ENCODE data around the gene PCNX1. TPM values are rescaled to one million over a fixed set of nuclear protein-coding genes. Genes with fewer than 3 reads are reported as not detected.
"Not testable (repeated sequence)": the region's sequence is repeated elsewhere in the genome, so short reads cannot be mapped to it uniquely, and the experiment has no call there.

PCNX1 gene
- 10 to 100 TPM in 3 of 4 donors, 1 to 10 TPM in 1; 9.1 to 41.8 (median 18.9) TPM for total RNA-seq

DNA sequence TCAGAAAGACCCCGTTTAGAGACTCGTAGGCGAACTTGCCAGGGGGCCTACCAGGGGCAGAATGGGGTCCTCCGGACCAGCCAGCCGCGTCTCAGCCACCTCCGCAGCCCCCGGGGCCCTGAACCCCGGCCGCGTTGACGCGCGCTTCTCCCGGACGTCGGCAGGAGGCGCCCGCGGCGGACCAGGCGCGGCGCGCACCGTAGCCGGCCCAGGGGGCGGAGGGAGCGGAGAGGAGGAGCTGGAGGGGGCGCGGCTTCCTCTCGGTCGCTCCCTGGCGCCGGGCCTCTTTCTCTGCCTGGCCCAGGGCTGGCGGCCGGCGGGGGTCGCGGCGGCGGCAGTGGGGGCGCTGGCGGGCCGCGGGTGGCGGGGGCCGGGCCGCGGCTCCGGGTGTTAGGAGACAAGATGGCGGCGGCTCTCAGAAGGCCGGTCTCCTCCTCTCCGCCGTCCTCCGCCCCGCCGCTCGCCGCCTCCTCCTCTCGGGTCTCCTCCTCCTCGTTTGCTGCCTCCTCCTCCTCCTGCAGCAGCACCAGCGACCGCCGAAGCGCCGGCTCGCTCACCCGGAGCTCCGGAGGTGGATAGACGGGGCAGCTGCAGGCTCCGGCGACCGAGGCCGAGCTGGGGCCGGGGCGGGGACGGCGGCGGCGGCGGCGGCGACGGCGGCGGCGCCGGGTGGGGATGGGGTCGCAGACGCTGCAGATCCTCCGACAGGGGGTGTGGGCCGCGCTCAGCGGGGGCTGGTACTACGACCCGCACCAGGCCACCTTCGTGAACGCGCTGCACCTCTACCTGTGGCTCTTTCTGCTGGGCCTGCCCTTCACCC, at the start of gene PCNX1:
Gene PCNX1, plus strand, starts transcription at position 284 of the 820 bp plus-strand sequence. Its CDS starts 392 bp downstream, at position 676.
- peak; percentile 59 for DNase-seq
- WGBS, 2 donors, result 0 to 4% methylated on average over 7 to 23 of the region's 101 CpGs
- no peaks in the 10 kb centered on the region for H3K9me3 ChIP-seq
- peak within 1 kb of the TSS; percentile 83 to 99 (median 88) for H3K4me3 ChIP-seq
- intact Hi-C loops (cut with DNase I), result no loop called here
- peak within 1 kb of the TSS; percentile 92 to 98 (median 95) for H3K27ac ChIP-seq
- H3K36me3 ChIP-seq, result no peaks in the 10 kb centered on the region
- peak in 2 of 4 donors; percentile 51 to 63 for TF ChIP-seq POLR2A (IDR thresholded peaks at IDR 0.05)
- TF ChIP-seq, protein P1, sequence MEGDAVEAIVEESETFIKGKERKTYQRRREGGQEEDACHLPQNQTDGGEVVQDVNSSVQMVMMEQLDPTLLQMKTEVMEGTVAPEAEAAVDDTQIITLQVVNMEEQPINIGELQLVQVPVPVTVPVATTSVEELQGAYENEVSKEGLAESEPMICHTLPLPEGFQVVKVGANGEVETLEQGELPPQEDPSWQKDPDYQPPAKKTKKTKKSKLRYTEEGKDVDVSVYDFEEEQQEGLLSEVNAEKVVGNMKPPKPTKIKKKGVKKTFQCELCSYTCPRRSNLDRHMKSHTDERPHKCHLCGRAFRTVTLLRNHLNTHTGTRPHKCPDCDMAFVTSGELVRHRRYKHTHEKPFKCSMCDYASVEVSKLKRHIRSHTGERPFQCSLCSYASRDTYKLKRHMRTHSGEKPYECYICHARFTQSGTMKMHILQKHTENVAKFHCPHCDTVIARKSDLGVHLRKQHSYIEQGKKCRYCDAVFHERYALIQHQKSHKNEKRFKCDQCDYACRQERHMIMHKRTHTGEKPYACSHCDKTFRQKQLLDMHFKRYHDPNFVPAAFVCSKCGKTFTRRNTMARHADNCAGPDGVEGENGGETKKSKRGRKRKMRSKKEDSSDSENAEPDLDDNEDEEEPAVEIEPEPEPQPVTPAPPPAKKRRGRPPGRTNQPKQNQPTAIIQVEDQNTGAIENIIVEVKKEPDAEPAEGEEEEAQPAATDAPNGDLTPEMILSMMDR (IDR thresholded peaks at IDR 0.05), result peak; percentile 78 to 92 (median 86)
- peaks cover 17 to 66% (median 32%) of the 10 kb centered on the region in 3 donors for H3K4me1 ChIP-seq
- H3K27me3 ChIP-seq, result no peaks in the 10 kb centered on the region

DNA sequence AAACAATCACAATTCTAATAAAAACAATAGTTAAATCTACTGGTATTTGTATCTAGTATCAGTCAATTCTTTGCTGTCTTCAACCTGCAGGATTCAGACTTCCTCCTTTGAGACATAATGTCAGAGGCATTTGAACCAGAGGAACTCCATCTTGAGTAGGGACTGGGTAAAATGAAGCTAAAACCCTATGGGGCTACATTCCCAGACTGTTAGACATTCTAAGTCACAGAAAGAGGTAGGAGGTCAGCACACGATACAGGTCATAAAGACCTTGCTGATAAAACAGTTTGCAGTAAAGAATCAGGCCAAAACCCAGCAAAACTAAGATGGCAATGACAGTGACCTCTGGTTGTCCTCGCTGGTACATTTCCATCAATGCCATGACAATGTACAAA, 49.8 kb upstream of the PCNX1 start:
- DNase-seq, result no peak
- Histone ChIP-seq H3K27ac (no peak overlapping the region), H3K4me3 (no peak overlapping the region), H3K36me3 (no peaks in the 10 kb centered on the region), H3K9me3 (no peaks in the 10 kb centered on the region), H3K4me1 (no peaks in the 10 kb centered on the region), H3K27me3 (no peaks in the 10 kb centered on the region)
- no peak for TF ChIP-seq POLR2A (IDR thresholded peaks at IDR 0.05)
- TF ChIP-seq, protein P1 (IDR thresholded peaks at IDR 0.05), result no peak
- 85 to 88% methylated on average over 2 of the region's 2 CpGs for WGBS, 2 donors
- intact Hi-C loops (cut with DNase I), result no loop called here

DNA sequence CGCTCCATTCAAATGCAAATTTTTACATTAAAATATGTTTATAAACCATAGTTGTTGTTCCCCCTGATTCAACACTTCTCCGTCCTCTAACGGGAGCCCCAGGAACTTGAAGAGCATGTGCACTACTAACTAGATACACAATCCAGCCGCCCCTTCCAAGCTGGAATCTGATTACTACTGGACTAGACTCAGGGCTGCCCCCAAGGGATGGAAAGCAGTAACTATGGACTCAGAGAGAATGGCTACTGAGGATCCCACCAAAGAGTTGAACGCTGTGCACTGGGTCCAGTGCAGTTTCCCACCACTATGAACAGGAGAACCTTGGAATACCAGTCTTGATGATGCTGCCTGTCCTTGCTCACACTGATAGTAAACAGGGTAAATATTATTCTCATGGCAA, 48.6 kb upstream of the PCNX1 start:
- no peak for DNase-seq
- TF ChIP-seq POLR2A (IDR thresholded peaks at IDR 0.05), result no peak
- TF ChIP-seq, protein P1 (IDR thresholded peaks at IDR 0.05), result no peak
- Histone ChIP-seq H3K9me3 (no peaks in the 10 kb centered on the region), H3K36me3 (no peaks in the 10 kb centered on the region), H3K27me3 (no peaks in the 10 kb centered on the region), H3K27ac (no peak overlapping the region), H3K4me1 (no peaks in the 10 kb centered on the region), H3K4me3 (no peak overlapping the region)
- intact Hi-C loops (cut with DNase I), result no loop called here
- whole genome bisulfite sequencing, 2 donors, result 87 to 94% methylated on average over 3 to 5 of the region's 5 CpGs

DNA sequence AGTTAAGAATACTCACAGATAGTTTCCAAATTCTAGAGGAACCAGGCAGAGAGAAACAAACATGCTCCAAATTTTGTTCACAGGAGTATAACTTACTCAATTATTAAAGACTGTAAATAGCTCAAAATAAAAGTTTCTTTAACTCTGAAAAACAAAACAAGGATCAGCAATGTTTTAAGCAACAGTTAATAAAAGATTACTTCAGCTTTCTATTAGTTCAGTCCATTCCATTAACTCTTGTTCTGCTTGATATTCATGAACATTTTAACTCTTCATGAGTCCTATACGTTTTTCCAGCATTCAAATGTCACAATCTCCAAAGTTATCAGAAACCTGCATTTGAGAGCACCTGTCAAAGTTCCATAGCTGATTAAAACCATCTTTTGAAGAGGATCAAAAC, 40.3 kb upstream of the PCNX1 start:
- H3K27ac ChIP-seq; H3K4me1 ChIP-seq; H3K36me3 ChIP-seq; H3K4me3 ChIP-seq; intact Hi-C loops (cut with DNase I); H3K27me3 ChIP-seq; H3K9me3 ChIP-seq; DNase-seq: not testable (repeated sequence)
- 77 to 80% methylated on average over 1 of the region's 1 CpG for WGBS, 2 donors

DNA sequence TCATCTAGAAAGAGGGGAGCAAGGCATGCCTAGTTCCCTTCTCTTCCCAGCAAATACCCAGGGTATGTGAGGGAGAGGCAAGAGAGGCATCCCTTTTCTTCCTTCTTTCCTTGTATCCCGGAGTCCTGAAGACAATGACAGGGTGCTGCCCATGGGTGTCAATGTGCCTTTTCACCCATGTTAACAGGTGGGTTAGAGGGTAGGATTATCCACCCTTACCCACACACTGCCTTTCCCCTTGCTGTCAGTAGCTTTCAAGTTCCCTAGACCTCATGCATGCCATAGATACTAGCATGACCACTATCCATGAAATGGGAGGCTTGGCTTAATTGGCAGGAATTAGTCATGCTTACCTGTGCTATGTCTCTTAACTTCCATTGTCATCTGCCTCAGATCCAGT, 36.3 kb upstream of the PCNX1 start:
- H3K27ac ChIP-seq, result no peak overlapping the region
- no peaks in the 10 kb centered on the region for H3K9me3 ChIP-seq
- intact Hi-C loops (cut with DNase I), result no loop called here
- 85 to 91% methylated on average over 1 of the region's 1 CpG for WGBS, 2 donors
- DNase-seq, result no peak
- H3K4me3 ChIP-seq, result no peak overlapping the region
- no peaks in the 10 kb centered on the region for H3K27me3 ChIP-seq
- H3K36me3 ChIP-seq, result no peaks in the 10 kb centered on the region
- TF ChIP-seq, protein P1 (IDR thresholded peaks at IDR 0.05), result no peak
- TF ChIP-seq POLR2A (IDR thresholded peaks at IDR 0.05), result no peak
- H3K4me1 ChIP-seq, result no peaks in the 10 kb centered on the region

Data from esophagus squamous epithelium (tissue), 5 donors.